ENCODE results near the gene ALDH1L1. TPM values are rescaled to one million over a fixed set of nuclear protein-coding genes. Genes with fewer than 3 reads are reported as not detected.

ALDH1L1 gene
- total and polyA plus RNA-seq, 2 of the 13 experiments (the other 11 are each of a cell fraction or from before 2014, with no cell fraction given), result 11.2 to 28.7 TPM

GRCh38 chr3:126082362-126083137, 97.8 kb downstream of the ALDH1L1 start (continued):
- TF ChIP-seq, protein P1, sequence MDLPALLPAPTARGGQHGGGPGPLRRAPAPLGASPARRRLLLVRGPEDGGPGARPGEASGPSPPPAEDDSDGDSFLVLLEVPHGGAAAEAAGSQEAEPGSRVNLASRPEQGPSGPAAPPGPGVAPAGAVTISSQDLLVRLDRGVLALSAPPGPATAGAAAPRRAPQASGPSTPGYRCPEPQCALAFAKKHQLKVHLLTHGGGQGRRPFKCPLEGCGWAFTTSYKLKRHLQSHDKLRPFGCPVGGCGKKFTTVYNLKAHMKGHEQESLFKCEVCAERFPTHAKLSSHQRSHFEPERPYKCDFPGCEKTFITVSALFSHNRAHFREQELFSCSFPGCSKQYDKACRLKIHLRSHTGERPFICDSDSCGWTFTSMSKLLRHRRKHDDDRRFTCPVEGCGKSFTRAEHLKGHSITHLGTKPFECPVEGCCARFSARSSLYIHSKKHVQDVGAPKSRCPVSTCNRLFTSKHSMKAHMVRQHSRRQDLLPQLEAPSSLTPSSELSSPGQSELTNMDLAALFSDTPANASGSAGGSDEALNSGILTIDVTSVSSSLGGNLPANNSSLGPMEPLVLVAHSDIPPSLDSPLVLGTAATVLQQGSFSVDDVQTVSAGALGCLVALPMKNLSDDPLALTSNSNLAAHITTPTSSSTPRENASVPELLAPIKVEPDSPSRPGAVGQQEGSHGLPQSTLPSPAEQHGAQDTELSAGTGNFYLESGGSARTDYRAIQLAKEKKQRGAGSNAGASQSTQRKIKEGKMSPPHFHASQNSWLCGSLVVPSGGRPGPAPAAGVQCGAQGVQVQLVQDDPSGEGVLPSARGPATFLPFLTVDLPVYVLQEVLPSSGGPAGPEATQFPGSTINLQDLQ (CRISPR knock-in tag; IDR thresholded peaks at IDR 0.05), result no peak
- TF ChIP-seq AGO2 (optimal IDR thresholded peaks at IDR 0.05; ENCODE audit: low read depth, low read length) (peak; percentile 54), JUNB (CRISPR knock-in tag; IDR thresholded peaks at IDR 0.05; ENCODE audit: borderline replicate concordance) (no peak), JARID2 (CRISPR knock-in tag; IDR thresholded peaks at IDR 0.05; ENCODE audit: insufficient replicate concordance) (no peak), MIXL1 (CRISPR knock-in tag; IDR thresholded peaks at IDR 0.05) (no peak), ZNF12 (CRISPR knock-in tag; IDR thresholded peaks at IDR 0.05) (no peak), NR1H2 (CRISPR knock-in tag; IDR thresholded peaks at IDR 0.05; ENCODE audit: borderline replicate concordance, low read depth) (no peak), ZNF747 (CRISPR knock-in tag; IDR thresholded peaks at IDR 0.05; ENCODE audit: borderline replicate concordance) (no peak), RCOR2 (CRISPR knock-in tag; IDR thresholded peaks at IDR 0.05) (0 out of 2 replicates have a peak, but pooled peaks have one; percentile 29), RXRA (CRISPR knock-in tag; IDR thresholded peaks at IDR 0.05) (no peak), ZNF563 (CRISPR knock-in tag; IDR thresholded peaks at IDR 0.05) (no peak), ZBTB42 (CRISPR knock-in tag; IDR thresholded peaks at IDR 0.05) (no peak)
- TF ChIP-seq, protein P2, sequence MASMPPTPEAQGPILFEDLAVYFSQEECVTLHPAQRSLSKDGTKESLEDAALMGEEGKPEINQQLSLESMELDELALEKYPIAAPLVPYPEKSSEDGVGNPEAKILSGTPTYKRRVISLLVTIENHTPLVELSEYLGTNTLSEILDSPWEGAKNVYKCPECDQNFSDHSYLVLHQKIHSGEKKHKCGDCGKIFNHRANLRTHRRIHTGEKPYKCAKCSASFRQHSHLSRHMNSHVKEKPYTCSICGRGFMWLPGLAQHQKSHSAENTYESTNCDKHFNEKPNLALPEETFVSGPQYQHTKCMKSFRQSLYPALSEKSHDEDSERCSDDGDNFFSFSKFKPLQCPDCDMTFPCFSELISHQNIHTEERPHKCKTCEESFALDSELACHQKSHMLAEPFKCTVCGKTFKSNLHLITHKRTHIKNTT (CRISPR knock-in tag; IDR thresholded peaks at IDR 0.05), result no peak
- TF ChIP-seq, protein P3, sequence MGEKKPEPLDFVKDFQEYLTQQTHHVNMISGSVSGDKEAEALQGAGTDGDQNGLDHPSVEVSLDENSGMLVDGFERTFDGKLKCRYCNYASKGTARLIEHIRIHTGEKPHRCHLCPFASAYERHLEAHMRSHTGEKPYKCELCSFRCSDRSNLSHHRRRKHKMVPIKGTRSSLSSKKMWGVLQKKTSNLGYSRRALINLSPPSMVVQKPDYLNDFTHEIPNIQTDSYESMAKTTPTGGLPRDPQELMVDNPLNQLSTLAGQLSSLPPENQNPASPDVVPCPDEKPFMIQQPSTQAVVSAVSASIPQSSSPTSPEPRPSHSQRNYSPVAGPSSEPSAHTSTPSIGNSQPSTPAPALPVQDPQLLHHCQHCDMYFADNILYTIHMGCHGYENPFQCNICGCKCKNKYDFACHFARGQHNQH (CRISPR knock-in tag; IDR thresholded peaks at IDR 0.05), result no peak

All from HepG2 (cell line).